Activated CD8-positive, alpha-beta memory T cell treated with anti-CD3 and anti-CD28 coated beads for 36 hours (primary cell): ENCODE measurements around the gene TMOD1. TPM values are rescaled to one million over a fixed set of nuclear protein-coding genes. Genes with fewer than 3 reads are reported as not detected.

Experiments used
- CTCF ChIA-PET: fragments of 350-600 bp; sonication (Branson Sonifier 250); formaldehyde crosslinking; loops from one replicate; lab custom pipeline; 2021; ENCODE audit warnings: antibody characterized with exemption; lab: Charles Lee
- POLR2A ChIA-PET: fragments of 350-600 bp; sonication (Branson Sonifier 250); formaldehyde crosslinking; loops from one replicate; lab custom pipeline; 2021; ENCODE audit warnings: antibody characterized with exemption; lab: Charles Lee
- total RNA-seq, 2 experiments: library from RNA; stranded (reverse); gene quantifications; one replicate each; pipeline ENCODE4 v1.2.3, GENCODE V29; 2021

Gene TMOD1
- total RNA-seq, 2 experiments from 2014 or later, result 1.2 TPM

- ChIA-PET POLR2A (interaction anchor here (0.7 kb wide), 1 partner anchor 11 kb away, joined by 3 read pairs; no protein-coding TSS in a partner anchor), CTCF (no interaction called here)
These were observed 28.1 kb downstream of the TMOD1 start for GRCh38 chr9:97529363-97530076.

DNA sequence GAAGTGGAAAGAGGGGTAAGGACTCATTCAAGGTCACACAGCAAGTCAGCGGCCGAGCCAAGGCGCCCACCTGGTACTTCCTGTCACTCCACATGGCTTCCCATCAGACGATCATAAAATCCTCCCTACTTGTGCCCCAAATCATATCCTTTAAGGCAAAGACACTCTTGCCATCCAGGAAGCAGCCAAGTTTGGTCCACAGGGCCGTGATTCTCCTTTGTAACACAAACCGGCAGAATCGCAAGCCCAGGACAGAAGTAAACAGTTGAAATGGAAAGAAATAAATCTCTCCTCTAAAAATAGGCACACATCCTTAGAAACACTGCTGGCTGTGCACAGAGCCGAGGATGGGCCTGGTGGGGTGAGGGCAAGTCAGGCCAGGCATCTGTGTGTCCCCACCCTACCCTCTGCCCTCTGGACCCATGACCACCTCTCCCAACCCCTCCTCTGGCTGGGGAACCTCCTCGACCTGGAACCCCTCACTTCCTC lies 30.5 kb downstream of the TMOD1 start:
- ChIA-PET CTCF (no interaction called here), POLR2A (no interaction called here)

DNA sequence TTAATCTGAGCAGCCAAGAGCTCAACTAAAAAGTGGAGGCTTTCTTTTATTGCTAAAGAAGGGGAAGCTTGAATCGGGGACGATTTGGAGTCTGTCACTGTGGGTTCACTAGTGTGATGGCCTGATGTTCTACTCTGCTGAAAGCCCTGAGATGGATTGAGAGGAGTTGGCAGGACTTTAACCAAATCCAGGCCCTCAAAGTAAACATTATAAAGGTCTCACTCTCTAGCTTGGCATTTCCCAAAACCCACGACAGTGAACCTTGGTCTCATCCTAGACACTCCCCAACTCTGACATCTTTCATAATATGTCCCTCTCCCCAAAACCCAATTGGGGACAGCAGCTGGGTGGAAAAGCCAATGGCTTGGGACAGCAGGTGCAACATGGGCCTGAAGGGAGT lies 32.7 kb downstream of the TMOD1 start:
- POLR2A ChIA-PET, result no interaction called here
- CTCF ChIA-PET, result interaction anchor here (1.9 kb wide), 1 partner anchor 65 kb away, joined by 4 read pairs; no protein-coding TSS in a partner anchor

DNA sequence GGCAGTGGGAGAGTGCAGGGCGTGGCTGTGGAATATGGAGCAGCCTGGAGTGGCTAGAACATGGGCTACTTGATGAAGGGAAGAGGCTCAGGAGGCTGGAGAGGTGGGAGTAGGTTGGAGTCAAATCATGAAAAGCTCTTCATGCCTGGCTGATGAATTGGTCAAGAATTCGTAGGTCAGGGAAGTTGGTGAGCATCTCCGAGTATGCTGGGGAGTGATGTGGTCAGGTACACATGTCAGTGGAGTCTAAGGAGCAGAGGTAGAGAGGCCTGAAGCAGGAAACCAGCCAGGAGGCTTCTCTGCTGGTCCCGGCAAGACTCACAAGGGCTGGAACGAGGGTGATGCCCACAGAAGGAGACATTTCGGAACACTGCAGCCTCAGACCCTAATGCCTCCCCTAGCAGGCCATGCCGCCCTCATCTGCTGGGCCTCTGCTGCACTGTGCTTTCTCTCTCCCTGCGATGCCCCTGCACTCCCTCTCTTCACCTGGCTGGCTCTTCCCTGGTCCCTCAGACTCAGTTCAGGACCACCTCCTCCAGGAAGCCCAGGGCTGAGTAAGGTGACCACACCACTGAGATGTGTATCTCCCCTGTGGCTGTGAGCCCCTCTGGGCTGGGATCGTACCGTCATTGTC lies 33.6 kb downstream of the TMOD1 start:
- ChIA-PET POLR2A (no interaction called here), CTCF (interaction anchor here (1.9 kb wide), 1 partner anchor 64 kb away, joined by 4 read pairs; no protein-coding TSS in a partner anchor)

- ChIA-PET POLR2A (no interaction called here), CTCF (no interaction called here)
These were observed 34.3 kb downstream of the TMOD1 start for GRCh38 chr9:97535771-97536170.

DNA sequence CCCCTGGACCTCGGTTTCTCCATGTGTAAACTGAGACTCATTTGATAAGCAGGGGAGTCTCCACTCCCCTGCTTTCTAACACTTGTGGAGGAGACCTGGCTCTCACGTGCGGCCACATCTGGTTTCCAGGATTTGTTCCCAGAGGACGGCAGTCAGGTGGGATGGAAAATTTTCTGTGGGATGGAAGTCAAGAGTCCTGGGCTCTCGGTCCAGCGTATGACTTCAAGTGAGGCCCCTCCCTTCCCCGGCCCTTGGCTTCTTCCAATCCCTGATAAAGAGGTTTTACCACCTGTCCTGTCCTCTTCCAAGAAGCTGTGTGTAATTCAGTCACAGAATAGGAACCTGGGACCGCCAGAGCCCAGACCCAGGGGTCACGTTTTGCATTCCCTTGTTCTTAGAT lies 35.0 kb downstream of the TMOD1 start:
- ChIA-PET POLR2A (no interaction called here), CTCF (no interaction called here)

DNA sequence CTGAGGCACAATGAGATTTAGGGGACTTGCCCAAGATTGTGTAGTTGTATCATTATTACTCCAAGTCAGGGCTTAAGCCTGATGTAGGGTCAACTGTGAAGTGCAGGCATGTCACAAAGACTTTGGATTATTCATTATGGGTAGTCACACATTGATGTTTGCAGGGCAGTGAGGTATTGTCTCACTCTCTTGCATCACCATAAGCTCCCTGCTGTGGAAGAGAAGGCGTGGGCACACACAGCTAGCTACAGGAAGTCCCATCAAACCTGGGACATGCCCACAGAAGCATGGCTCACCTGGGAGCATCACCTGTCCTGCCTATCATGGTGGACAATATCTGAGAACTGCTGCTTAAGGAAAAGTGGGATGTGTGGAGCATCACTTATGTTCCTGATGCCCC lies 42.1 kb downstream of the TMOD1 start:
- ChIA-PET POLR2A (no interaction called here), CTCF (no interaction called here)

DNA sequence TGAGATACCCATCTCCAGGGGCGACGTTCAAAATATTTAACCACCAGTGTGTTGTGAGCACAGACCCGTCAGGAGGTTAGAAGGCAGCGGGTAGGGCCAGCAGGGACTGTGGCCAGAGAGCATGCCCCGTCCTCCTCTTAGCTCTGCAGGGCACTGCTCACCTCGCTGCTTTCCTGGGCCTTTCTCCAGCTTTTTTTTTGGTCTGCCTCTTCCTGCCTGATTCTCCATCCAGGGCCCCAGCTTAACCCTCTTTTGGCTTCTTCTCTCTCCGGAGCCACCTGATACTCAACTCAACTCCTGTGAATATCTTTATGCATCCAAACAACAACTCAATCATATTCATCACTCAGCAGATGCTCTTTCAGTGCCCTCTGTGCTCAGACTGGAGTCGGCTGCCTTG lies 44.0 kb downstream of the TMOD1 start:
- CTCF ChIA-PET, result no interaction called here
- POLR2A ChIA-PET, result no interaction called here

- ChIA-PET CTCF (no interaction called here), POLR2A (no interaction called here)
These were observed 45.8 kb downstream of the TMOD1 start for GRCh38 chr9:97547098-97547829.

- CTCF ChIA-PET, result no interaction called here
These were observed 46.9 kb downstream of the TMOD1 start for GRCh38 chr9:97548379-97548778.

GRCh38 chr9:97548819-97549540 lies 47.5 kb downstream of the TMOD1 start:
- ChIA-PET POLR2A (no interaction called here), CTCF (no interaction called here)

More at GRCh38 chr9:97548379-97548778, 46.9 kb downstream of the TMOD1 start:
- POLR2A ChIA-PET, result no interaction called here

- CTCF ChIA-PET, result no interaction called here
These were observed 48.9 kb downstream of the TMOD1 start for GRCh38 chr9:97550386-97550785.

GRCh38 chr9:97551308-97551707 lies 49.8 kb downstream of the TMOD1 start:
- ChIA-PET POLR2A (no interaction called here), CTCF (no interaction called here)

More at GRCh38 chr9:97550386-97550785, 48.9 kb downstream of the TMOD1 start:
- POLR2A ChIA-PET, result no interaction called here

- ChIA-PET CTCF (no interaction called here), POLR2A (no interaction called here)
These were observed 51.7 kb downstream of the TMOD1 start for GRCh38 chr9:97553141-97553540.

- ChIA-PET POLR2A (no interaction called here), CTCF (no interaction called here)
These were observed 52.4 kb downstream of the TMOD1 start for GRCh38 chr9:97553841-97554240.

DNA sequence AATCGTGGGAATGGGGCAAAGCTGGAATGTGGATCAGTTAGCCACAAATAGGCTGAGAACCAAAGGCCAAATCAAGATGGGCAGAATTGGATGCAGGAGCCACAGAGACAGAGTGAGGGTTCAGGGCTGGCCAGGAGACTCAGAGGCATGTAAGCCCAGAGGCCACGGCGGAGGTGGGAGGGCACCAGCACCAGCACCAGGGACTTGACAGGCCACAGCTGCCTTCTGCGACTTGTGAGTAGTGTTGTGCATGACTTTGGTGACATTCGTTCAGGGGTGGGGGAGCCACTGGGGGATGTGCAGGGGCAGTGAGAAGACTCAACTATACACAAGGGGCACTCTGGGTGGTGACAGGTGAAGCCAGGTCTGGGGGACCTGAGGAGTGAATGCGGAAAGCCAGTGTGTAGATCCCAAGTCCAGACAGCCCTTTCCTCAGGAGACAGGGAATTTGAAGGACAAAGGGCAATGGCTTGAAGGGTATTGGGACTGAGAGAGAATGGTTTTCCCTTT lies 53.2 kb downstream of the TMOD1 start:
- POLR2A ChIA-PET, result no interaction called here
- CTCF ChIA-PET, result no interaction called here

- ChIA-PET CTCF (no interaction called here), POLR2A (no interaction called here)
These were observed 53.7 kb downstream of the TMOD1 start for GRCh38 chr9:97555164-97555563.

GRCh38 chr9:97556036-97556720 lies 54.7 kb downstream of the TMOD1 start:
- ChIA-PET CTCF (no interaction called here), POLR2A (no interaction called here)
